HG03066 (cell line): Measurements from ENCODE around the gene TFIP11.

ENCODE experiments used
- ATAC-seq: cut with Tn5 transposase; IDR thresholded peaks from one replicate; pipeline ENCODE4 v1.9.1; 2021; ENCODE audit warnings: low read depth; ENCODE audit not compliant: unreplicated experiment

The TFIP11 gene

GRCh38 chr22:26452236-26453016 is 59.8 kb downstream of the TFIP11 start:
- ATAC-seq = no peak

GRCh38 chr22:26450453-26451185 is 61.7 kb downstream of the TFIP11 start:
- no peak for ATAC-seq

- no peak for ATAC-seq
Measured at GRCh38 chr22:26448941-26449340, 63.3 kb downstream of the TFIP11 start.

- no peak for ATAC-seq
Measured at GRCh38 chr22:26448334-26448733, 63.9 kb downstream of the TFIP11 start.

DNA sequence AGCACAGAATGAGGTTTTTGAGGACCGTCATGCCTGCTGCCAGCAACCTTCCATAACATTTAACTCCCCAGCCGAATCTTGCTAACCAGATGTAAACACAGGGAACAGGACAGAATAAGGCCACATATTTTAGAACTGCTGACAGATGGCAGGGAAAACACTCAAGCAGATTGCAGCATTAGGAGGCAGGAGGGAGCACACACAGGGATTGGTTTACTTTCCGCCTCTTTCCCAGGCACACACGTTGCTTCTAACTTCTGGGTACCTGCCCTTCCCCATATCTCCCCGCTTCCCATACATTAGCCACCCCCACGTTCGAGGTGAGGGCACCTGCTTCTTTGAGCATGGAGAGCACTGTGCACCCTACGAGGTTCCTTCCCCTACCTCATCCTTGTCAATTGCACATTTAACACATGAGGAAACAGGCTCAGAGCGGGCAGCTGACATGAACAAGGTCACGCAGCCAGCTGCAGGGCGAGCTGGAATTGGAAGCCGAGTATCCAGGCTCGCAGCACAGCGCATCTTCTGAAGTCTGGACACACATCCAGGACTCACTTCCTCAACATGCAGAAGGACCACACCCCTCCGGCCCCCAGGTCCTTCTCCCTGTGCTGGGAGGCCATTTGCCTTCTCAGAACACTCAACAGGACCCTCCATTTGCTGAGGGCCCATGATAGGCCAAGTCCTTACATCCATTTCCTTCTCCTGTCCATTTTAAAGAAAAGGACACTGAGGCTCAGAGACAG is 64.5 kb downstream of the TFIP11 start:
- ATAC-seq = no peak

- no peak for ATAC-seq
Measured at GRCh38 chr22:26446808-26447515, 65.3 kb downstream of the TFIP11 start.

DNA sequence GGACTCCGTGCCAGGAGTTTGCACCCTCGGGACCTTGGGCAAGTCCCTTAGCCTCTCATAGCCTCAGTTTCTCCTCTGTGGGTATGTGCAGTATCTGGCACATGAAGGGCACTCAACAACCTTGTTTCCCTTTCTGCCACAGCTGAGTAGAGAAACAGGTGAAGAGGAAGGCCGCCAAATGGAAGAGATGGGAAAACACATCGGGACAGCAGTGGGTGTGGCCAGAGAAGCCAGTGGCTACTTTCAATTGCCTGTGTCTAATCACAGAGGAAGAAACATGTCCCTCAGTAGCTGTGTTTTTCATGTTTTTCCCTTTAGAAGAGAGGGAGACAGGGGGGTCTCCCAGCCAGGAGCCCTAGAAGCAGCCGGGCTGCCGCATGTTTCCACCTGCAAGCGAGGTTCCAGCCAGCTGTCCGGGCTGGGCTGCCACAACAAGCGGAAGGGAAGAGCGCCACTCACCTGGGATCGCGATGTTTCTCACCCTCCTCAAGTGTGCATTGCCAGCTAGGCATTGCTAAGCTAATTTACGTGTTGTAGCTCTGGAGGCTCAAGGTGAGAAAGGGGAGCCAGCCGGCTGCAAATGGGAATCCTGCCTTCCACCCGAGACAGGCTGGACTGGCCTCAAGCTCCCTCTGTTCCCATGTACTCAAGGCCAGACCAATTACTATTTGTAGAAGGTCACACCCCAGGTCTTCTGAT is 66.5 kb downstream of the TFIP11 start:
- no peak for ATAC-seq

GRCh38 chr22:26444777-26445176 is 67.5 kb downstream of the TFIP11 start:
- no peak for ATAC-seq

DNA sequence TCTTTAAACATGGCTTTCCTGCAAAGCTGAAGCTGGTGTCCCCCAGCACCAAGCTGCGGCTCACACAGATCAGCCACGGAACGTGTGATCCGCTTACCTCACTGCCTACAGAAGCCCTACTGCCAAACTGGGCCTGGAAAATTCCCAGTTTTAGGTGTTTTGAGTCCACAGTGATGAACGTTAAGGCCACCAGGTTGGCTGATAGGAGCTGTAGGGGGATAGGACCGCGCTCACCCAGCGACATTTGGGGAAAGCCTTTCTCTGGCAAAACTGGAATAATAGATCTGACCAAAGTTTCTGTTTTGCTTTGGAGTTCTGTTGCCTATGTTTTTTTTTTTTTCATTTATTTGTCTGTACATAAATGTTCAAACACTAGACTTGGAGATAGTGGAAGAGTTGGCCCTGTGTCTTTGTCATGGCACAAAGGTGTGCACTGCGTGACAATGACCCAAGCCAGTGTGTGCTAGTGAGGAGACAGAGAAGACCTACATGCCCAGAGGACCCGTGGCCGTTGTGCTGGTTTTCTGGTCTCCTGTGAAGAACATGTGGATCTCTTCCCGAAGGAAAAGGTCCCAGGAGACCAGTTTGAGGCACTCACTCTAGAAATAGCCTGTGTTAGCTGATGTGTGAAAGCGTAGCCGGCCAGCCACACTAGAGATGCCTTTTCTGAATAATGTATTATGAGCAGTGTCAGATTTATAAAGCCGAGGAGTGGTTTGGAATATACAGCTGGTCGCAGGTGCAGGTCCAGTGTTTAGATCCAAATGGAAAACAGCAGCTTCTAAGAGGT is 68.2 kb downstream of the TFIP11 start:
- ATAC-seq = no peak

DNA sequence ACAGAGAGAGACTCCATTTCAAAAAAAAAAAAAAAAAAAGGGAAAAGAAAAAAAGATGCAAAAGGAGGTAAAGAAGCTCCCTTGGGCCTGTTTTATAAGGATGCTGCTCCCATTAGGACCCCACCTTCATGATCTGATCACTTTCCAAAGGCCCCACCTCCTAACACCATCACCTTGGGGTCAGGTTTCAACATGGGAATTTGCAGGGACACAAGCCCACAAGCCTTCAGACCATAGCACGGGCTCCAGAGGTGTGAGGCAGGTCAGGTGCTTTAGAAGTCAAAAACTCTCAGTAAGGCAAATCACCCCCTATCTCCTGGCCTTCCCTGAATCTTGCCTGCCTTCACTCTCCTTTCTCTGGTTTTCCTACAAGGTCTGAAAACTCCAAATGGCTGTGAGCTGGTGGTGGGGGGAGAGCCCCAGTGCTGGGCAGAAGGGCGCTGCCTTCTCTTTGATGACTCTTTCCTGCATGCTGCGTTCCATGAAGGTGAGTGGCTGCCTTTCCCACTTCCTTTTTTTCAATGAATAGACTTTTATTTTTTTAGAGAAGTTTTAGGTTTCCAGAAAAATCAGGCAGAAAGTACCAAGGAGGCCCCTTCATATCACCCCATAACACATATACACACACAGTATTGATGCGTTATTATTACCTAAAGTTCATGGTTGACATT is 70.1 kb downstream of the TFIP11 start:
- ATAC-seq = no peak
